AG10803 (cell line): Measurements from ENCODE around the gene TASP1.
A peak's percentile ranks its signal among the peaks of the same experiment; 100 is the strongest.

Experiments used
- DNase-seq: peaks from one replicate; pipeline ENCODE4 v3.0.0; 2010; ENCODE audit warnings: low read depth
- H3K4me3 ChIP-seq: 2 replicates; pipeline ENCODE4 v1.5.1; 2011; ENCODE audit warnings: mild to moderate bottlenecking, low read length, control low read depth
- CTCF ChIP-seq: conservative IDR thresholded peaks from 2 replicates; pipeline ENCODE4 v1.5.1; 2011; ENCODE audit warnings: mild to moderate bottlenecking, low read length, control low read depth, inconsistent platforms

The TASP1 gene

GRCh38 chr20:13524339-13524738 lies 114.4 kb downstream of the TASP1 start:
- H3K4me3 ChIP-seq, result no peak overlapping the region
- no peak for TF ChIP-seq CTCF
- DNase-seq, result no peak

DNA sequence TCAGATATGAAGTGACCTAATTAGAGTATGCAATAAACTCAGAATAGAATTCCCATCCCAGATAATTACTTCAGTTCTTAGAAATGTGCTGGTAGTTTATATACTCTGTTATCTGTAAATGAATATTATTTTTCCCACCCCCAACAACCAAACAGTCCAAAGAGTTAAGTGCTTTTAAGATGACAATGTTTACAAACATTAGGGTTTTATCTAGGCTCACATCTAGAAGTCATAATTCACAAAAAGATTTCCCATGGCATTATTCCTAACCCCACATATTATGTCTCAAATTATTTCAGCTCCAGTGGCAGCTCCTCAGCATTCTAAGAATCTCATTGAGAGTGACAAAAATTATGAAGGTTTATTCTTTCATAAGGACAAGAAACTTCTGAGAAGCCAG lies 120.9 kb downstream of the TASP1 start:
- no peak for DNase-seq
- no peak overlapping the region for H3K4me3 ChIP-seq
- TF ChIP-seq CTCF, result no peak

GRCh38 chr20:13515796-13516558 lies 122.8 kb downstream of the TASP1 start:
- peak; percentile 61 for DNase-seq
- no peak for TF ChIP-seq CTCF
- no peak overlapping the region for H3K4me3 ChIP-seq

DNA sequence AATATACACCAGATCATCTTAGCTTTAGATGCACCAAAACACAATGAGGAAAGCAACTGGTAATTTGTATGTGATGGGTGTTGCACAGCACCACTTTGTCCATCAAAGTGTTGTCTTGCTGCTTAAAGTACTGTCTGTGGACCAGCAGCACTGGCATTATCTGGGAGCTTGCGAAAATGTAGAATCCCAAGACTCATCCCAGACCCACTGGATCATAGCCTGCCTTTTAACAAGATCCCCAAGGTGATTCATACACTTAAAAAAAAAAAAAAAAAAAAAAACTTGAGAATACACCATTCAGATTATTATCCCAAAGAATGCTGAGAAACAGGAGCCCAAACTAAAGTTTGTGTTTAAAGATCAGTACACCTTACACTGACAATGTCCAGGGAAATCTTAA lies 123.4 kb downstream of the TASP1 start:
- H3K4me3 ChIP-seq, result no peak overlapping the region
- no peak for TF ChIP-seq CTCF
- peak; percentile 37 for DNase-seq

- no peak for TF ChIP-seq CTCF
- peak; percentile 85 for DNase-seq
- H3K4me3 ChIP-seq, result no peak overlapping the region
Observed at GRCh38 chr20:13510837-13511488, 127.8 kb downstream of the TASP1 start.

DNA sequence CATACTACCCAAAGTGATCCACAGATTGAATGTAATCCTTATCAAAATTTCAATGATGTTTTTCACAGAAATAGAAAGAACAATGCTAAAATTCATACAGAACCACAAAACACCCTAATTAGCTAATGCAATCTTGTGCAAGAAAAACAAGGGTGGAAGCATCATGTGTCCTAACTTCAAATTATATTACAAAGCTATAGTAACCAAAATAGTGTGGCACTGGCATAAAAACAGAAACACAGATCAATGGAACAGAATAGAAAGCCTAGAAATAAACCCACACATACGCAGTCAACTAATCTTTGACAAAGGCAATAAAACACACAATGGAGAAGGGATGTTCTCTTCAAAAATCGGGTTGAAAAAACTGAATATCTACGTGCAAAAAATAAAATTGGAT lies 131.1 kb downstream of the TASP1 start:
- TF ChIP-seq CTCF, result no peak
- DNase-seq, result no peak
- no peak overlapping the region for H3K4me3 ChIP-seq

DNA sequence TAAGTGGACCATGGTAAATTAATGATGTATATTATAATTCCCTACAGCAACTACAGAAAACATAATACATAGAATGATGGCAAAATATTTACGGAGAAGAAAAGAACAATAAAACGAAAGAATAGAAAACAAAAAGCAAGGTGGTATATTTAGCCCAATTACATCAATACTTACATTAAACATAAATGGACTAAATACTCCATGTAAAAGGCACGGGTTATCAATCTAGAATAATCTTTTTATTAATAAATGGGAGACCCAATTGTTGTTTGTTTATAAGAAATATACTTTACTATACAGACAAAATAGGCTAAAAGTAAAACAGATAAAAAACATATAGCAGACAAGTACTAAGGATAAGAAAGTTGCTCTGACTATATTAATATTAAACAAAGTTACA lies 137.2 kb downstream of the TASP1 start:
- DNase-seq, result no peak
- no peak for TF ChIP-seq CTCF

More for the DNA sequence above, 137.2 kb downstream of the TASP1 start:
- H3K4me3 ChIP-seq, result no peak overlapping the region
